ENCODE measurements around the gene SEZ6L. TPM values are rescaled to one million over a fixed set of nuclear protein-coding genes. Genes with fewer than 3 reads are reported as not detected.

The SEZ6L gene
- total and polyA plus RNA-seq, 10 of the 15 experiments (the other 5 are each of a cell fraction or from before 2014, with no cell fraction given), result not detected

DNA sequence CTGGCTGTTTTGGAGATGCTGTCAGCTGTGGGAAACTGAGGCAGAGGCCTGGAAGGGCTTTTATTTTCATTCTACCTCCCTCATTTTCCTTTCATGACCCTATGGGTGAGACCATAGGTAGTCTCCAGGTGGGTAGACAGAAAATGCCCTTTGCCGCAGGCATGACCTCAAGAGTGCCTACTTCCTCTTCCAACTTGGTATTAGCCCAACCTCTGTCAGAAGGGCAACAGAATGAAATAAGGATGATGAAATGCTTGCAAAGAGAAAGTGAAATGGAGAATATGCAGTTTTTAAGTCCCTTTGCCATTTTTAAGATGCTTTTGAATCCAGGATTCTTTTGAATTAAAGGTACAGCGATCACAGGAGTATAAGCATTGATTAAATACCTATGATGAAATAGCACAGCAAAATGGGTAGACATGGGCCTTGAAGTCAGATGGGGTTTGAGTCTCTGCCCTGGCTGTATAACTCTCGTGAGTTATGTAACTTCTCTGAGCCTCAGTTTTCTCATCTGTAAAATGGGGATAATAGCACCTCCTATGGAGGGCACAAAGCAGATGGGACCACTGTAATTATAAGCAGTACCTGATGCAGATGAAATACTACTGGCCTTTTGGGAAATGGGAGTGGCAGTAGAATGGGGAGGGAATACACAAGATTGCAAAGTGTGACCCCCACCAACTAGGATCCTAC lies 263.5 kb downstream of the SEZ6L start:
- Histone ChIP-seq H3K4me2 (ENCODE audit: control insufficient read depth, insufficient read depth) (peak overlapping the region; percentile 97), H3K9me3 (replicated peaks; ENCODE audit: control insufficient read depth, insufficient read depth, low read length) (no peaks in the 10 kb centered on the region), H3K4me1 (ENCODE audit: control insufficient read depth, insufficient read depth, low read length) (peaks cover 34% of the 10 kb centered on the region), H4K20me1 (ENCODE audit: control insufficient read depth, insufficient read depth) (peaks cover 4% of the 10 kb centered on the region; the same call in 1 of the 2 replicates), H3K9ac (ENCODE audit: control insufficient read depth, insufficient read depth, low read length) (no peak overlapping the region), H2AFZ (ENCODE audit: control insufficient read depth, low read depth, low read length) (no peak overlapping the region), H3K27ac (ENCODE audit: control insufficient read depth, insufficient read depth) (peak overlapping the region; percentile 55), H3K36me3 (ENCODE audit: control insufficient read depth in 2 of 2, insufficient read depth in 2 of 2, low read length in 1 of 2) (peaks cover 3 to 8% of the 10 kb centered on the region in 2 experiments; a peak in 2 of 4 replicates), H3K27me3 (replicated peaks in 1 of 2; ENCODE audit: control insufficient read depth in 2 of 2, insufficient read depth in 2 of 2, low read length in 1 of 2) (no peaks in the 10 kb centered on the region), H3K79me2 (ENCODE audit: control insufficient read depth, insufficient read depth, low read length) (peaks cover 29% of the 10 kb centered on the region), H3K4me3 (peak overlapping the region; percentile 92; the same call in 1 of the 2 replicates)
- BruUV-seq (replicated peaks), result no TSS peak
- FAIRE-seq (peak; percentile 18), ATAC-seq (peak; percentile 67), DNase-seq (ENCODE audit: low read depth, low spot score) (peak; percentile 71)
- ChIA-PET POLR2A (no interaction called here), CTCF (interaction anchor here (0.7 to 3.2 kb wide), 3 partner anchors 29 to 141 kb away, joined by 3 to 26 read pairs (median 5); partner anchors contain the start of gene SRRD), RAD21 (ENCODE audit: unreplicated experiment) (no interaction called here), SMC1A (ENCODE audit: uncharacterized antibody, unreplicated experiment) (interaction anchor here (1.5 to 2.6 kb wide), 3 partner anchors 28 to 49 kb away, joined by 3 to 14 read pairs (median 9); no protein-coding TSS in a partner anchor)
- intact Hi-C loops (cut with micrococcal nuclease; ENCODE audit: unreplicated experiment) (loop anchor here (5.0 kb wide), 1 partner anchor 50 kb away; the partner anchor contains the start of genes HPS4 and SRRD), in situ Hi-C loops (cut with MboI) (no loop called here)
- WGBS (ENCODE audit: insufficient coverage, insufficient replicate concordance, low lambda C conversion rate, missing lambda C conversion rate), result 52% methylated on average over 3 of the region's 3 CpGs
- TF ChIP-seq CREB1 (IDR thresholded peaks at IDR 0.05; ENCODE audit: low read depth) (peak; percentile 52; the same call in 1 of the 2 replicates), NR2C1 (IDR thresholded peaks at IDR 0.05) (peak; percentile 46; the same call in 1 of the 2 replicates), RUNX3 (IDR thresholded peaks at IDR 0.05; ENCODE audit: low read length) (peak; percentile 81), CHD1 (IDR thresholded peaks at IDR 0.05; ENCODE audit: low read depth, low read length) (0 out of 2 replicates have a peak, but pooled peaks have one; percentile 79), SMARCA5 (IDR thresholded peaks at IDR 0.05) (0 out of 2 replicates have a peak, but pooled peaks have one; percentile 51), CBFB (IDR thresholded peaks at IDR 0.05; ENCODE audit: low read depth) (peak; percentile 58; the same call in 1 of the 2 replicates), ZNF217 (IDR thresholded peaks at IDR 0.05) (peak; percentile 57; the same call in 1 of the 2 replicates), CEBPB (IDR thresholded peaks at IDR 0.05; ENCODE audit: borderline replicate concordance in 1 of 2, low read depth in 2 of 2, low read length in 2 of 2) (0 out of 4 replicates have a peak, but pooled peaks of 1 of the 2 experiments have one; percentile 56), ZZZ3 (IDR thresholded peaks at IDR 0.05; ENCODE audit: control insufficient read depth, insufficient read length, low read depth) (no peak), MEF2A (IDR thresholded peaks at IDR 0.05; ENCODE audit: insufficient read depth, low read depth, low read length) (no peak), SPI1 (IDR thresholded peaks at IDR 0.05; ENCODE audit: borderline replicate concordance, insufficient read depth, low read depth, low read length) (peak; percentile 77), TCF3 (IDR thresholded peaks at IDR 0.05; ENCODE audit: borderline replicate concordance, insufficient read depth, low read depth, low read length) (0 out of 2 replicates have a peak, but pooled peaks have one; percentile 34), FOXK2 (IDR thresholded peaks at IDR 0.05) (peak; percentile 42; the same call in 1 of the 2 replicates), JUND (IDR thresholded peaks at IDR 0.05; ENCODE audit: low read depth, low read length) (peak; percentile 71; the same call in 1 of the 2 replicates), ASH2L (IDR thresholded peaks at IDR 0.05; ENCODE audit: borderline replicate concordance, low read depth) (no peak), CREM (IDR thresholded peaks at IDR 0.05; ENCODE audit: low read depth) (peak; percentile 18; the same call in 1 of the 2 replicates), BHLHE40 (IDR thresholded peaks at IDR 0.05; ENCODE audit: borderline replicate concordance in 1 of 2, low read depth in 2 of 2, low read length in 1 of 2) (peak; percentile 43 to 47; a peak in 2 of 4 replicates)
- TF ChIP-seq, protein P1, sequence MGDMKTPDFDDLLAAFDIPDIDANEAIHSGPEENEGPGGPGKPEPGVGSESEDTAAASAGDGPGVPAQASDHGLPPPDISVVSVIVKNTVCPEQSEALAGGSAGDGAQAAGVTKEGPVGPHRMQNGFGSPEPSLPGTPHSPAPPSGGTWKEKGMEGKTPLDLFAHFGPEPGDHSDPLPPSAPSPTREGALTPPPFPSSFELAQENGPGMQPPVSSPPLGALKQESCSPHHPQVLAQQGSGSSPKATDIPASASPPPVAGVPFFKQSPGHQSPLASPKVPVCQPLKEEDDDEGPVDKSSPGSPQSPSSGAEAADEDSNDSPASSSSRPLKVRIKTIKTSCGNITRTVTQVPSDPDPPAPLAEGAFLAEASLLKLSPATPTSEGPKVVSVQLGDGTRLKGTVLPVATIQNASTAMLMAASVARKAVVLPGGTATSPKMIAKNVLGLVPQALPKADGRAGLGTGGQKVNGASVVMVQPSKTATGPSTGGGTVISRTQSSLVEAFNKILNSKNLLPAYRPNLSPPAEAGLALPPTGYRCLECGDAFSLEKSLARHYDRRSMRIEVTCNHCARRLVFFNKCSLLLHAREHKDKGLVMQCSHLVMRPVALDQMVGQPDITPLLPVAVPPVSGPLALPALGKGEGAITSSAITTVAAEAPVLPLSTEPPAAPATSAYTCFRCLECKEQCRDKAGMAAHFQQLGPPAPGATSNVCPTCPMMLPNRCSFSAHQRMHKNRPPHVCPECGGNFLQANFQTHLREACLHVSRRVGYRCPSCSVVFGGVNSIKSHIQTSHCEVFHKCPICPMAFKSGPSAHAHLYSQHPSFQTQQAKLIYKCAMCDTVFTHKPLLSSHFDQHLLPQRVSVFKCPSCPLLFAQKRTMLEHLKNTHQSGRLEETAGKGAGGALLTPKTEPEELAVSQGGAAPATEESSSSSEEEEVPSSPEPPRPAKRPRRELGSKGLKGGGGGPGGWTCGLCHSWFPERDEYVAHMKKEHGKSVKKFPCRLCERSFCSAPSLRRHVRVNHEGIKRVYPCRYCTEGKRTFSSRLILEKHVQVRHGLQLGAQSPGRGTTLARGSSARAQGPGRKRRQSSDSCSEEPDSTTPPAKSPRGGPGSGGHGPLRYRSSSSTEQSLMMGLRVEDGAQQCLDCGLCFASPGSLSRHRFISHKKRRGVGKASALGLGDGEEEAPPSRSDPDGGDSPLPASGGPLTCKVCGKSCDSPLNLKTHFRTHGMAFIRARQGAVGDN (IDR thresholded peaks at IDR 0.05), result no peak
- TF ChIP-seq, protein P2, sequence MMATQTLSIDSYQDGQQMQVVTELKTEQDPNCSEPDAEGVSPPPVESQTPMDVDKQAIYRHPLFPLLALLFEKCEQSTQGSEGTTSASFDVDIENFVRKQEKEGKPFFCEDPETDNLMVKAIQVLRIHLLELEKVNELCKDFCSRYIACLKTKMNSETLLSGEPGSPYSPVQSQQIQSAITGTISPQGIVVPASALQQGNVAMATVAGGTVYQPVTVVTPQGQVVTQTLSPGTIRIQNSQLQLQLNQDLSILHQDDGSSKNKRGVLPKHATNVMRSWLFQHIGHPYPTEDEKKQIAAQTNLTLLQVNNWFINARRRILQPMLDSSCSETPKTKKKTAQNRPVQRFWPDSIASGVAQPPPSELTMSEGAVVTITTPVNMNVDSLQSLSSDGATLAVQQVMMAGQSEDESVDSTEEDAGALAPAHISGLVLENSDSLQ (IDR thresholded peaks at IDR 0.05), result peak; percentile 9; the same call in 1 of the 2 replicates
